ENCODE results near the gene GYG1.

DNA sequence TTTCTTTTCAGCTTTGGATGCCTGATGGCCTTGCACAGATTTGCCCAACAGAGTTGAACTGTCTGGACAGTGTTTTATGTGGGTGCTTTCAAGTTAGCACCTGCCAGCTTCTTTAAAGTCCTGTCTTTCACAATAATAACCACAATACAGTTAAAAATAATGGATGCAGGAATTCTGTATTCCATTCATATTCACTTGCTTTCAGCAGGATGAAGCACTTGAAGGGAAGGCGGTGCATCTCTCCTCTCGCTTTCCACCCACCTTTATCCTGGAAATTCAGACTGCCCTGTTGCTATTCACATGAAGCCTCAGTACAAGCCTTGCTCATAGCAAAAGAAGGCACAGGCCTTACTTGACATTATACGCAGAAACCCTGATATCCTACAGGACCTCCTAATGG, 26.5 kb upstream of the GYG1 start:
- TF ChIP-seq, protein P1, sequence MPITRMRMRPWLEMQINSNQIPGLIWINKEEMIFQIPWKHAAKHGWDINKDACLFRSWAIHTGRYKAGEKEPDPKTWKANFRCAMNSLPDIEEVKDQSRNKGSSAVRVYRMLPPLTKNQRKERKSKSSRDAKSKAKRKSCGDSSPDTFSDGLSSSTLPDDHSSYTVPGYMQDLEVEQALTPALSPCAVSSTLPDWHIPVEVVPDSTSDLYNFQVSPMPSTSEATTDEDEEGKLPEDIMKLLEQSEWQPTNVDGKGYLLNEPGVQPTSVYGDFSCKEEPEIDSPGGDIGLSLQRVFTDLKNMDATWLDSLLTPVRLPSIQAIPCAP (CRISPR knock-in tag; IDR thresholded peaks at IDR 0.05) = no peak
- no peak for TF ChIP-seq TEAD4 (CRISPR knock-in tag; IDR thresholded peaks at IDR 0.05)
- TF ChIP-seq, protein P2, sequence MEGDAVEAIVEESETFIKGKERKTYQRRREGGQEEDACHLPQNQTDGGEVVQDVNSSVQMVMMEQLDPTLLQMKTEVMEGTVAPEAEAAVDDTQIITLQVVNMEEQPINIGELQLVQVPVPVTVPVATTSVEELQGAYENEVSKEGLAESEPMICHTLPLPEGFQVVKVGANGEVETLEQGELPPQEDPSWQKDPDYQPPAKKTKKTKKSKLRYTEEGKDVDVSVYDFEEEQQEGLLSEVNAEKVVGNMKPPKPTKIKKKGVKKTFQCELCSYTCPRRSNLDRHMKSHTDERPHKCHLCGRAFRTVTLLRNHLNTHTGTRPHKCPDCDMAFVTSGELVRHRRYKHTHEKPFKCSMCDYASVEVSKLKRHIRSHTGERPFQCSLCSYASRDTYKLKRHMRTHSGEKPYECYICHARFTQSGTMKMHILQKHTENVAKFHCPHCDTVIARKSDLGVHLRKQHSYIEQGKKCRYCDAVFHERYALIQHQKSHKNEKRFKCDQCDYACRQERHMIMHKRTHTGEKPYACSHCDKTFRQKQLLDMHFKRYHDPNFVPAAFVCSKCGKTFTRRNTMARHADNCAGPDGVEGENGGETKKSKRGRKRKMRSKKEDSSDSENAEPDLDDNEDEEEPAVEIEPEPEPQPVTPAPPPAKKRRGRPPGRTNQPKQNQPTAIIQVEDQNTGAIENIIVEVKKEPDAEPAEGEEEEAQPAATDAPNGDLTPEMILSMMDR (IDR thresholded peaks at IDR 0.05) = no peak
